Stimulated activated CD4-positive, alpha-beta T cell treated with anti-CD3 and anti-CD28 coated beads, Interleukin-2, amount 100 ng/mL, for 4 hours (primary cell): ENCODE measurements around the gene INO80B.

Experiments used
- DNase-seq: peaks from one replicate; pipeline ENCODE4 v3.0.0-alpha.2; 2020; ENCODE audit warnings: low read depth

The INO80B gene

DNA sequence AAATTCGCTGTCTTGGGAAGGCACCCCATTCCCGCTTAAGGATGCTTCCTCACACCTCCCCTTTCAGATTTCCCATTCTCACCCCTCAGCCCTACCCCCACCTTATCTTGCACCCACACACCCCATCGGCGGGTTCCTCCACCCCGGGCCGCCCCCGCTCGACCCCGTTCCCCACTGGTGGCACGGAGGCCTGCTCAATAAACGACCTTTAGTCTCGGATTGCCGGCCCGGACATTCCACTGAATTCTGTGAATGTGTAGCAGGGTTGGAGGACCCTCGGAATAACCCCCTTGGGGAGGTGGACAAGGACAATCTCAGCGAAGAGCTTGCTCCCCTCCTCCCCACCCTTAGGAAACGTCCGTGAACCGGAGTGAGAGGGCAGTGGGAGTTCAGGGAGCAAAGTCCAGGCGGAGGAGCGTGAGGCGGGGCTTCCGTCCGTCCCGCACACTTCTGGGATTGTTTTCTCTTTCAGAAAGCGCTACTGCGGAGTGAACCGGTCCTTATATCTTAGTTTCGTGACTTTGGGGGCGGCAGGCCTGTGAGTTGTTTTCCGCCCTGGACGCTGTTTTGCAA is 47.3 kb downstream of the INO80B start:
- no peak for DNase-seq

- DNase-seq = no peak
Observed at GRCh38 chr2:74502720-74503505, 48.0 kb downstream of the INO80B start.

- DNase-seq = no peak
Observed at GRCh38 chr2:74503506-74504475, 48.9 kb downstream of the INO80B start.

GRCh38 chr2:74504591-74504990 is 49.7 kb downstream of the INO80B start:
- no peak for DNase-seq

DNA sequence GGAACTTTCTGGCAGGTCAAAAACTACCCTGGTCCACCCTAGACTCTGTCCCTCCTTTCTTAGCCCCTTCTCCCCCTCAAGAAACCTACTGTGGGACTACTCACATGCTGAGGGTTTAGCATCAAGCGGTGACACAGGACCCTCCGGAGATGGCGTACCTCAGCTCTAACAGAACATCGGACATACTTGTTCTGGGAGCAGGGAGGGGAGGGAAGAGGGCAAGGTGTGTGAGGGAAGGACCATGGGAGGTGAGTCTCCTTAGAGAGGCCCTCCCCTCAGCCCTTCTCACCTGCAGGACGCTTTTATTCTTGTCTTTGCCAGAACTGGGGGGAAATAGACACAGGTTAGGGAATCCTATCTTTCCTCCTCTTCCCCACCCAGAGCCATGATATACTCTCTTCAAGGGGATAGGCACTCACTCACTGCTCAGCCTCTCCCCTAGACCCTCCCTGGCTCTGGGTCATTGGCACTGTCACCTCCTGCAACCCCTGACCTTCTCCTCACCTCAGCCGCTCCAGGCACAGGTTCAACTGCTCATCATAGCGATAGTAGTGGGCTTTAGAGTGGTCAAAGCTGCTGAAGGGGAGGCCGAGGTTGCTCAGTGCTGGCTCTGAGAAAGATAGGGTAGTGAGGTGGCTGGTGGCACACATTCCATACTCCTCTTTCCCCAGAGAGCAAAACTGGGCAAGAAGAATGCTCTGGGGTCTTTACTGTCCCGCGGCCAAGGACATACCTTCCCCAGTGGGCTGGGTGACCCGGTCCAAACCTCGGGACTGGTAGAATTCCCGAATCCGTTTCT is 50.8 kb downstream of the INO80B start:
- no peak for DNase-seq

DNA sequence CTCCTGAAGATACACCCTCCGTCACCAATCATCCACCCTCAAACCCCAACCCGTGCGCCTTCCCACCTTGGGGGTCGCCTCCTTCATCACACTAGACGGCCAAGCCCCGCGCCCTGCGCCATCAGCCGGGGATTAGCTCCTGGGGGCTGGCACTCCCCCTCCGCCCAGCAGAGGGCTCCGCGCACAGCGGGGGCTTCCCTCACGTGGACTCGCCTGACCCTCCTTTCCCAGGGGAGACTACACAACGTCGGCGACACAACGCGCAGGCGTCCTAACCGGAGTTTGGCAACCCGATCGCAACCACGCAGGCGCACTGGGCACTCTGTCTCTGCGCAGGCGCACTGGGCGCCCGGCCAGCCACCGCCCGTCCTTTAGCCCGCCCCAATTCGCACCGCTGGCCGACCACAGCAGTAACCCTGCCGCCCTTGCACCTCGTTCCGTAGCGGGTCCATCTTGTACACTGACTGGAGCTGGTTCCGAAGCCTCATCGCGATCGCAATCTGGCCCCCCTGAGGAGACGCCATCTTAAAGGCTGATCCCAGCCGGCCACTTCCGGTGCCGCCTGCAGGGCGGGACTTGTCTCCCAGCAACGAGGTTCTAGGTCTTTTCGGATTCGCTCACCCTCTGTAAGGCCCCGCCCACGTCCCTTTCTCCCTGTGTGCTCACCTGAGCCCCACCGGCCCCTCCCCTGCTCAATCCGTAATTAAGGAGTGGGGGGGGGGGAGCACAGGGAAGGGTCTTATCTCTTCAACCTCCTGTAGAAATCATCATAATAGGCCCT is 52.4 kb downstream of the INO80B start, which contains the start of gene PCGF1:
TSS of gene PCGF1 (minus strand) at position 551 of the 781 bp plus-strand sequence. CDS start at position 524, 27 bp downstream.
- peak; percentile 99 for DNase-seq
